ENCODE results near the gene DECR2.

Gene DECR2

DNA sequence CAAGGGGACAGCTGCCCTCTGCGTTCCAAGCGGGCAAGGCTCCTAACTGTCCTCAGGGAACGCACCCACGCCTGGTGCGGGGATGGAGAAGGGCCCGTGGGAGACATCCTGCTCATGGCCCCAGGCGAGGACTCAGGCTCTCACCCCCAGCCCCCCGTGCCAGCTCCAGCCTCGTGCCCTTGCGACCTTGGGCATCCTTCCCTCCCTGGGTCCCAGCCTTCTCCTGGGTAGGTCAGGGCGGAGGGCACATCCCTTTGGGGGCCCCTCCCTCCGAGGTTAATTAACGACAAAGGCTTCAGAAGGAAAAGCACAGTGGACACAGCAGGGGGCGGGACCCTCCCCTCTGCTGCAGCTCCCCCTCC lies 22.9 kb upstream of the DECR2 start:
- no peak for TF ChIP-seq ARNTL (CRISPR knock-in tag; IDR thresholded peaks at IDR 0.05; ENCODE audit: borderline replicate concordance, low read depth)
- TF ChIP-seq, protein P1, sequence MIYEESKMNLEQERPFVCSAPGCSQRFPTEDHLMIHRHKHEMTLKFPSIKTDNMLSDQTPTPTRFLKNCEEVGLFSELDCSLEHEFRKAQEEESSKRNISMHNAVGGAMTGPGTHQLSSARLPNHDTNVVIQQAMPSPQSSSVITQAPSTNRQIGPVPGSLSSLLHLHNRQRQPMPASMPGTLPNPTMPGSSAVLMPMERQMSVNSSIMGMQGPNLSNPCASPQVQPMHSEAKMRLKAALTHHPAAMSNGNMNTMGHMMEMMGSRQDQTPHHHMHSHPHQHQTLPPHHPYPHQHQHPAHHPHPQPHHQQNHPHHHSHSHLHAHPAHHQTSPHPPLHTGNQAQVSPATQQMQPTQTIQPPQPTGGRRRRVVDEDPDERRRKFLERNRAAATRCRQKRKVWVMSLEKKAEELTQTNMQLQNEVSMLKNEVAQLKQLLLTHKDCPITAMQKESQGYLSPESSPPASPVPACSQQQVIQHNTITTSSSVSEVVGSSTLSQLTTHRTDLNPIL (CRISPR knock-in tag; IDR thresholded peaks at IDR 0.05; ENCODE audit: low read depth): no peak
- TF ChIP-seq ZNF8 (CRISPR knock-in tag; IDR thresholded peaks at IDR 0.05): no peak
- TF ChIP-seq ZFP3 (CRISPR knock-in tag; IDR thresholded peaks at IDR 0.05): no peak
- no peak for TF ChIP-seq PPARA (CRISPR knock-in tag; IDR thresholded peaks at IDR 0.05; ENCODE audit: borderline replicate concordance)
- TF ChIP-seq ZC3H10 (CRISPR knock-in tag; IDR thresholded peaks at IDR 0.05): no peak
- TF ChIP-seq RARB (CRISPR knock-in tag; IDR thresholded peaks at IDR 0.05): no peak
- no peak for TF ChIP-seq ISL1 (CRISPR knock-in tag; IDR thresholded peaks at IDR 0.05)
- TF ChIP-seq ZNF565 (CRISPR knock-in tag; conservative IDR thresholded peaks at IDR 0.05; ENCODE audit: low read depth): no peak
- TF ChIP-seq TOX (CRISPR knock-in tag; IDR thresholded peaks at IDR 0.05; ENCODE audit: borderline replicate concordance): no peak
- ATAC-seq: no peak

DNA sequence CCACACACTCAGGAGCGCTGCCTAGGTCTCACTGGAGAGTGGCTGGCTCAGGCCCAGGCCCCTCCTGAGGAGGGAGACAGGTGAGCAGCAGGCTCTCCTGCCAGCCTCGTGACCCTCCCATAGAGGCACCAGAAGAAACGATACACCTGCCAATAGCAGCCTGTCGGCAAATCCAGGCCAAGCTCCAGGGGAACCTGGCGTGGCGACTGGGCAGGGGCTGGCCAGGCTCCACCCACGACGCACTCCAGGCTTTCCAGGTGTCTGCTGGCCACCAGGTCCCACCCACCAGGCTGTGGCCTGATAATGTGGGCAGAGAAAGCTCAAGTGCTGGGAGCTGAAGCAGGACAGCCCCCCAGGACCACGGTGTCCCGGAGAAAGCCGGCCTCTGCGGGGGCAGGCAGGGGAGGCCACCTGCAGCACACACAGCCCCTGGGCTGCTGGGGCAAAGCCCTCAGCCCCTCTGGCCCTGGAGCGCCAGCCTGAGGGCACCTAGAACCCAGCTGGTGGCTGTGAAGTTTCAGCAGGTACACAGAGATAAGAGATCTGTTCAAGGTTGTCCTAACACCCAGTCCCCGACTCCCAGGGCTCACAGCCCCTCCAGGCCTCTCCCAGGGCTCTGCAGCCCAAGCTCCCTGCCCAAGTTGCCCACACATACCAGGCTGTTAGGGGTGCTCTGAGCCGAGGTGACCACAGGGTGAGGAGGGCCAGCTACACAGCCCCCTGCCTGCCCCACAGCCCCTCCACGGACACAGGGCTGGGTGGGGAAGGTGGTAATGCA lies 22.3 kb upstream of the DECR2 start:
- ATAC-seq: no peak

DNA sequence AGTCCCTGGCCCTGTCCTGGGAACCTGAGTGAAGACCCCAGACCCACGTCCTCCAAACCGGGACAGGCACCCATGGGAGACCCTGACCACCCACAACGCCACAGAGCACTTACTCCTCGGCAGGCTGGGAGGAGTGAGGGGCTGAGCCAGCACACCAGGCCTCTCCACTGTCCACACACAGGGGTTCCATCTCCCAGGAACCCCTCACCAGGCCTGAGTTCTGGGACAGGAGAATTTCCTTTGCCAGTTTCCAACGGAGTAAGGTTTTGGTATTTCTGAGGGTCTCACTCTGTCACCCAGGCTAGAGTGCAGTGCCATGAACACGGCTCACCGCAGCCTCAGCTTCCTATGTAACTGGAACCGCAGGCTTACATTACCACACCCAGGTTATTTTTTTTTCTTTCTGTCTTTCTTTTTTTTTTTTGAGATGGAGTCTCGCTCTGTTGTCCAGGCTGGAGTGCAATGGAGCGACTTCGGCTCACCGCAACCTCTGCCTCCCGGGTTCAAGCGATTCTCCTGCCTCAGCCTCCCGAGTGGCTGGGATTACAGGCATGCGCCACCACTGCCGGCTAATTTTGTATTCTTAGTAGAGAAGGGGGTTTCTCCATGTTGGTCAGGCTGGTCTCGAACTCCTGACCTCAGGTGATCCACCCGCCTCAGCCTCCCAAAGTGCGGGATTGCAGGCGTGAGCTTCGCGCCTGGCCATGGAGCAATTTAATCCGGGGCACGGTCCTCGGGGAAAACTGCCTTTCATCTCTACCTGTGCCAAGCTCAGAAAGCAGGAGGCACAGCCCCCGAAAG lies 21.5 kb upstream of the DECR2 start:
- ATAC-seq: no peak
- TF ChIP-seq PPARA (CRISPR knock-in tag; IDR thresholded peaks at IDR 0.05; ENCODE audit: borderline replicate concordance) (no peak), ZFP30 (CRISPR knock-in tag; IDR thresholded peaks at IDR 0.05) (no peak), TCF4 (CRISPR knock-in tag; IDR thresholded peaks at IDR 0.05; ENCODE audit: borderline replicate concordance) (no peak), ZNF565 (CRISPR knock-in tag; conservative IDR thresholded peaks at IDR 0.05; ENCODE audit: low read depth) (no peak), ISL1 (CRISPR knock-in tag; IDR thresholded peaks at IDR 0.05) (no peak)
- TF ChIP-seq, protein P2, sequence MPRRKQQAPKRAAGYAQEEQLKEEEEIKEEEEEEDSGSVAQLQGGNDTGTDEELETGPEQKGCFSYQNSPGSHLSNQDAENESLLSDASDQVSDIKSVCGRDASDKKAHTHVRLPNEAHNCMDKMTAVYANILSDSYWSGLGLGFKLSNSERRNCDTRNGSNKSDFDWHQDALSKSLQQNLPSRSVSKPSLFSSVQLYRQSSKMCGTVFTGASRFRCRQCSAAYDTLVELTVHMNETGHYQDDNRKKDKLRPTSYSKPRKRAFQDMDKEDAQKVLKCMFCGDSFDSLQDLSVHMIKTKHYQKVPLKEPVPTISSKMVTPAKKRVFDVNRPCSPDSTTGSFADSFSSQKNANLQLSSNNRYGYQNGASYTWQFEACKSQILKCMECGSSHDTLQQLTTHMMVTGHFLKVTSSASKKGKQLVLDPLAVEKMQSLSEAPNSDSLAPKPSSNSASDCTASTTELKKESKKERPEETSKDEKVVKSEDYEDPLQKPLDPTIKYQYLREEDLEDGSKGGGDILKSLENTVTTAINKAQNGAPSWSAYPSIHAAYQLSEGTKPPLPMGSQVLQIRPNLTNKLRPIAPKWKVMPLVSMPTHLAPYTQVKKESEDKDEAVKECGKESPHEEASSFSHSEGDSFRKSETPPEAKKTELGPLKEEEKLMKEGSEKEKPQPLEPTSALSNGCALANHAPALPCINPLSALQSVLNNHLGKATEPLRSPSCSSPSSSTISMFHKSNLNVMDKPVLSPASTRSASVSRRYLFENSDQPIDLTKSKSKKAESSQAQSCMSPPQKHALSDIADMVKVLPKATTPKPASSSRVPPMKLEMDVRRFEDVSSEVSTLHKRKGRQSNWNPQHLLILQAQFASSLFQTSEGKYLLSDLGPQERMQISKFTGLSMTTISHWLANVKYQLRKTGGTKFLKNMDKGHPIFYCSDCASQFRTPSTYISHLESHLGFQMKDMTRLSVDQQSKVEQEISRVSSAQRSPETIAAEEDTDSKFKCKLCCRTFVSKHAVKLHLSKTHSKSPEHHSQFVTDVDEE (CRISPR knock-in tag; IDR thresholded peaks at IDR 0.05): no peak
- TF ChIP-seq, protein P3, sequence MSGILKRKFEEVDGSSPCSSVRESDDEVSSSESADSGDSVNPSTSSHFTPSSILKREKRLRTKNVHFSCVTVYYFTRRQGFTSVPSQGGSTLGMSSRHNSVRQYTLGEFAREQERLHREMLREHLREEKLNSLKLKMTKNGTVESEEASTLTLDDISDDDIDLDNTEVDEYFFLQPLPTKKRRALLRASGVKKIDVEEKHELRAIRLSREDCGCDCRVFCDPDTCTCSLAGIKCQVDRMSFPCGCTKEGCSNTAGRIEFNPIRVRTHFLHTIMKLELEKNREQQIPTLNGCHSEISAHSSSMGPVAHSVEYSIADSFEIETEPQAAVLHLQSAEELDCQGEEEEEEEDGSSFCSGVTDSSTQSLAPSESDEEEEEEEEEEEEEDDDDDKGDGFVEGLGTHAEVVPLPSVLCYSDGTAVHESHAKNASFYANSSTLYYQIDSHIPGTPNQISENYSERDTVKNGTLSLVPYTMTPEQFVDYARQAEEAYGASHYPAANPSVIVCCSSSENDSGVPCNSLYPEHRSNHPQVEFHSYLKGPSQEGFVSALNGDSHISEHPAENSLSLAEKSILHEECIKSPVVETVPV (CRISPR knock-in tag; IDR thresholded peaks at IDR 0.05): no peak
- TF ChIP-seq, protein P4, sequence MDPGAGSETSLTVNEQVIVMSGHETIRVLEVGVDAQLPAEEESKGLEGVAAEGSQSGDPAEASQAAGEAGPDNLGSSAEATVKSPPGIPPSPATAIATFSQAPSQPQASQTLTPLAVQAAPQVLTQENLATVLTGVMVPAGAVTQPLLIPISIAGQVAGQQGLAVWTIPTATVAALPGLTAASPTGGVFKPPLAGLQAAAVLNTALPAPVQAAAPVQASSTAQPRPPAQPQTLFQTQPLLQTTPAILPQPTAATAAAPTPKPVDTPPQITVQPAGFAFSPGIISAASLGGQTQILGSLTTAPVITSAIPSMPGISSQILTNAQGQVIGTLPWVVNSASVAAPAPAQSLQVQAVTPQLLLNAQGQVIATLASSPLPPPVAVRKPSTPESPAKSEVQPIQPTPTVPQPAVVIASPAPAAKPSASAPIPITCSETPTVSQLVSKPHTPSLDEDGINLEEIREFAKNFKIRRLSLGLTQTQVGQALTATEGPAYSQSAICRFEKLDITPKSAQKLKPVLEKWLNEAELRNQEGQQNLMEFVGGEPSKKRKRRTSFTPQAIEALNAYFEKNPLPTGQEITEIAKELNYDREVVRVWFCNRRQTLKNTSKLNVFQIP (CRISPR knock-in tag; IDR thresholded peaks at IDR 0.05; ENCODE audit: borderline replicate concordance, low read depth): no peak
- TF ChIP-seq, protein P1 (CRISPR knock-in tag; IDR thresholded peaks at IDR 0.05; ENCODE audit: low read depth): no peak

More for the DNA sequence above, 22.3 kb upstream of the DECR2 start:
- no peak for TF ChIP-seq ARNTL (CRISPR knock-in tag; IDR thresholded peaks at IDR 0.05; ENCODE audit: borderline replicate concordance, low read depth)
- TF ChIP-seq CSDC2 (CRISPR knock-in tag; IDR thresholded peaks at IDR 0.05): no peak
- TF ChIP-seq ZC3H10 (CRISPR knock-in tag; IDR thresholded peaks at IDR 0.05): no peak
- TF ChIP-seq GLIS3 (CRISPR knock-in tag; IDR thresholded peaks at IDR 0.05): no peak
- TF ChIP-seq ZFP3 (CRISPR knock-in tag; IDR thresholded peaks at IDR 0.05): no peak
- TF ChIP-seq TCF4 (CRISPR knock-in tag; IDR thresholded peaks at IDR 0.05; ENCODE audit: borderline replicate concordance): no peak
- no peak for TF ChIP-seq BACH2 (CRISPR knock-in tag; IDR thresholded peaks at IDR 0.05; ENCODE audit: borderline replicate concordance)
- TF ChIP-seq, protein P3 (CRISPR knock-in tag; IDR thresholded peaks at IDR 0.05): no peak
- TF ChIP-seq ZFP30 (CRISPR knock-in tag; IDR thresholded peaks at IDR 0.05): no peak
- TF ChIP-seq, protein P4 (CRISPR knock-in tag; IDR thresholded peaks at IDR 0.05; ENCODE audit: borderline replicate concordance, low read depth): no peak
- TF ChIP-seq ZNF8 (CRISPR knock-in tag; IDR thresholded peaks at IDR 0.05): no peak

Measured in SK-N-SH treated with all-trans-retinoic acid at 6 μM for 48 hours (cell line).